Gastrocnemius medialis (tissue), 4 donors: ENCODE results near the gene ADGRD2.

Experiments used
- POLR2A ChIP-seq, 2 donors: fragments of 450-650 bp; IDR thresholded peaks; one replicate each; pipeline ENCODE4 v1.6.1; 2017; ENCODE audit warnings: antibody characterized with exemption in 2 of 2, mild to moderate bottlenecking in 2 of 2, moderate library complexity in 2 of 2
- TF ChIP-seq, protein P1 (sequence below), 5 experiments: fragments of 450-650 bp in 3 of 5; fragments of 200-600 bp in 2 of 5; sonication (generic) in 2 of 5; IDR thresholded peaks in 4 of 5; conservative IDR thresholded peaks in 1 of 5; 1 replicate in 4 of 5; 2 replicates in 1 of 5; pipeline ENCODE4 v1.5.1; 2016 to 2019; ENCODE audit warnings: antibody characterized with exemption in 5 of 5, mild to moderate bottlenecking in 3 of 5, moderate library complexity in 3 of 5

GRCh38 chr9:124479371-124479770 is 29.1 kb downstream of the ADGRD2 start:
- no peak for TF ChIP-seq POLR2A (IDR thresholded peaks at IDR 0.05)
- TF ChIP-seq, protein P1, sequence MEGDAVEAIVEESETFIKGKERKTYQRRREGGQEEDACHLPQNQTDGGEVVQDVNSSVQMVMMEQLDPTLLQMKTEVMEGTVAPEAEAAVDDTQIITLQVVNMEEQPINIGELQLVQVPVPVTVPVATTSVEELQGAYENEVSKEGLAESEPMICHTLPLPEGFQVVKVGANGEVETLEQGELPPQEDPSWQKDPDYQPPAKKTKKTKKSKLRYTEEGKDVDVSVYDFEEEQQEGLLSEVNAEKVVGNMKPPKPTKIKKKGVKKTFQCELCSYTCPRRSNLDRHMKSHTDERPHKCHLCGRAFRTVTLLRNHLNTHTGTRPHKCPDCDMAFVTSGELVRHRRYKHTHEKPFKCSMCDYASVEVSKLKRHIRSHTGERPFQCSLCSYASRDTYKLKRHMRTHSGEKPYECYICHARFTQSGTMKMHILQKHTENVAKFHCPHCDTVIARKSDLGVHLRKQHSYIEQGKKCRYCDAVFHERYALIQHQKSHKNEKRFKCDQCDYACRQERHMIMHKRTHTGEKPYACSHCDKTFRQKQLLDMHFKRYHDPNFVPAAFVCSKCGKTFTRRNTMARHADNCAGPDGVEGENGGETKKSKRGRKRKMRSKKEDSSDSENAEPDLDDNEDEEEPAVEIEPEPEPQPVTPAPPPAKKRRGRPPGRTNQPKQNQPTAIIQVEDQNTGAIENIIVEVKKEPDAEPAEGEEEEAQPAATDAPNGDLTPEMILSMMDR (IDR thresholded peaks at IDR 0.05 in 4 of 5, conservative IDR thresholded peaks at IDR 0.05 in 1 of 5), result no peak
